HG03025 (cell line): ENCODE measurements around the gene ARHGEF28.

ENCODE experiments used
- ATAC-seq: cut with Tn5 transposase; IDR thresholded peaks from one replicate; pipeline ENCODE4 v1.9.1; 2021; ENCODE audit warnings: mild to moderate bottlenecking, moderate library complexity; ENCODE audit not compliant: unreplicated experiment, low FRiP score

ARHGEF28 gene

DNA sequence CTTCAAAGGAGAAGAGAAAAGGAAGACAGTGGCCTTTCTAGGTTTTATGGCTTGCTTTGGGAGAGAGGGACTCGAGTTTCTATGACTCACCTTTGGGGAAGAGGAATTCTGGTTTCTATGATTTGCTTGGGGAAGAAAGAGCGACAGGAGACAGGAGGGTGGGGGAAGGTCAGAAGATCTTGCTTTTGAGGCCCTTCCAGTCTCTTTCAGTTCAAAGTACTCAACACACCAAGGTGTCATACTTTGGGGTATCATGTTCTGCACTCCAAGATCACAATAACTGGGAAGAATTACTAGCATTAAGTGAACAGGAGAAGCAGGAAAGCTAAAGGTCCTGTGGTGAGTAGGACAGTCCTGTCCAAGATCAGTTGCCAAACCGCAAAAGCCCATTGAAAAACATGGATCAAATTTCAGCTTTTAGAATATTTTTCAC is 324.5 kb downstream of the ARHGEF28 start:
- ATAC-seq, result no peak

DNA sequence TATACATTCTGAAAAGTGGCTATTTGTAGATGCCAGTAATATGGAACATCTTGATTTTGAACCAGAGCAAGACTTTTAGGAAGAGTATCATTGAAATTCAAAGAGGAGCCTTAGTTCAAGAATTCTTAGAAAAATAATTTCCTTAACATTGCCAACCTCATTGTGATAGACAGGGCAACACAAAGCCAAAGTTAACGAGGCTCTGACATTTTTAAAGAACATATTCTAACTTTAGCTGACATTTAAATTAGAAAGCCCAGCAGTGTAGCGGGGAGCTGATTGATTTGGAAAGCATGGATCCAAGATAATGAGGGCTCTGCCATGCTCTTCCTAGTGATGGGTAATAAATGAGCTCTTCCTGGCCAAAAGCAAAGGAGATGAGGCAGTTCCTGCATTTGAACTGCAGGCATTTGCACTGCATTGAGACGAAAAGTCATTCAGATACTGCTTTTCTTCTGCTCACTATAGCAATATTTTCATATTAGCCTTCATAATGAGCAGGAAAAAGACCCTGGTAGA is 325.0 kb downstream of the ARHGEF28 start:
- ATAC-seq, result no peak

DNA sequence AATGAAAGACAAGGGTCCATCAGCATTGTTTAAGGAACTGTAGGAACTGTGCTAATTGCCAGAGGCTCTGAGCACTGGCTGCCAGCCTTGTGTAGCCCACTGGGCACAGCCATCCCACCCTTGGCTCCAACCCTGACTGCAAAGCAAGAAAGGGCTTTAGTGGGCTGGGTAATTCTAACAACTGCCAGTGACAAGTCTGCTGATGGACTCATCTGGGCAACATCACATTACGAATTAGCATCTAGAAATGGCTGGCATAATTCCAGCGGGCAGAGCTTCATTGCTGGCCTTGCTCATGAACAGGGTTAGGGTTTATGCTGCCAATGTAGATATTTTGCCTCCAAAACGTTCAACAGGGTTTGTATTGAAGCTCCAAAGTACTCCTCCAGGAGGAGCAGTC is 326.9 kb downstream of the ARHGEF28 start:
- ATAC-seq, result no peak

DNA sequence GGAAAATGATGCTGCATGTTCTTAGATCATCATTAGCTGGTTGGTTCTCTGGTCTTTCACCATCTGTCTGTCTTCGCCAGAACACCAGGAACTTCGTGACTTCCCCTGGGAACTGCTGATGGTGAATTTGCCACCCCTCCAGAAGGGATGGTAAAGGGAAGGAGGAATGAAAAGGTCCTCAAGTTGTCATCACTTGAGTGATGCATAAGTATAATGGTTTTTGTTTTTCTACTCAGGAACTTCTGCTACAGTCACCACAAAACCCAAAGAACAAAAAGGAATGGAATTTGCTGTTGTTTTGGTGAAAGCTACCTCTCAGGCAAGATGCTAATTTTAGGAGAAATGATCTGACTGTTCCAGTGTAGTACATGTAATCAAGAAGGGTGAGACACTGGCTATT is 328.4 kb downstream of the ARHGEF28 start:
- ATAC-seq, result no peak

DNA sequence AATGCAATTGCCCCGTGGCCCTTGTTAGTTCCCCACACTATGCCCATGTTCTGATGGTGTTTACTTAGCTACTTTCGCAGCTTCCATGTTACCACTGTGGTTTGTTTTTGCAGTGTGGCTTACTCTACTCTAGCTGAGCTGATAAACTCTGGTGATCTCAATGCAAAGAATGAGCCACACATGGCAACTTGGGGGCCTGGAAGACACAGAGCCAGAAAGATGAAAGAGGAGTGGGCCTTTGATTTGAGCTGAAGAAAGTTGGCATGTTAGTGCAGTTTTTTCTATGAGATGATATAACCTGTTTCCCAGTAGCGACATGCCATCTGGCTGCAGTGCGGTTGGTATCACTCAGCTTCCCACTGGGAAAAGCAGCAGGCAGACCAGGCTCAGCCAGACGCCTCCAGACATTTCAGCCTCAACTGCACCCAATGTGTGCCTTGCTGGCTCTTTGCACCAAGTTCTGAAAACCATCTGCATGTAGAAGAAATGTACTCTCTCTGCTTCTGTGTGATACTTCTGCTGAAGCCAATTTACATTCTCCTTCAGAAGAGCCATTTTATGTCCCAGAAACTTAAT is 329.4 kb downstream of the ARHGEF28 start:
- ATAC-seq, result no peak

DNA sequence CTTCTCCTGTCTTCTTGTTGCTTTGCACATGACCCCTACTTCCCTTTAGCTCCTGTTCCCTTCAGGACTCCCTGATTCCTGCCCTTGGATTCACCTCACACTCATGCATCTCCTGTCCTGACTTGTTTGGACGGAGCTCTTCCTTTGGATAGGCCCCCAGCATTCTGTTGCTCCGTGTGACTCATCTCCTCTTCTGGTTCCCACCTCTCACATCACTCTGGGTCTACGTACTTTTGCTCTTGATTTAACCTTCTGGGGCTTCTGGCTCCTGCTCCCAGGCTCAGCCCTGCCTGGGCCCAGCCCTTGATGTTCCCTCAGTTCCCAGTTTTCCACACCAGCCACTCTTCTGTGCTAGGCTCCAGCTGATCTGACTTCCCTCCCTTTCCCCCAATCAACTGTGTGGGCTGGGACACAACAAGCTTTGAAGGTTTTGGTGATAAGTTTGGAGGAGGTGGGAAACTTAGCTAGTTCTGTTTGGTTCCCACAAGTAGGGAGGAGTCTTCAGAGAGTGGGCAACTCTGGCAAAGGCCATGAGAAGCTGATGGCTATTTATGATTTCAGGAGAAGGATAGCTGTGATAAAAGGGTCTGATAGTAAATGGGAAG is 331.5 kb downstream of the ARHGEF28 start:
- no peak for ATAC-seq

DNA sequence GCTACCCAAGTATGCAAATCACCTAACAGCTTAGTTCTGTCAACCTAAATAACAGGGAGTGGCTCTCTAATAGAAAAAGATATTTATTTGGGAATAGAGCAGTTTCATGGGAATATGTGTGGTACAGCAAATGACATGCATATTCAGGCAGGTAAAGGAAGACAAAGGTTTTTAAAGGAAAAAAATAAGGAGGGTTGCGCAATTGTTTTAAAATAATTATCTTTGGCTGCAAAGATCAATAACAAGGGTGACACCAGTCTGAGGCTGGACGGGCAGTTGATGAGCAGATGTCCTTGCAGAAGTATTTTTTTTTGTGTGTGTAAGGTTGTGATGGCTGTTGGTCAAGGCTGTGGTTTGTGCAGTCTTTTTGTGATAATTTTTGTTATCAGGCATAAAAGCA is 332.0 kb downstream of the ARHGEF28 start:
- ATAC-seq, result no peak

DNA sequence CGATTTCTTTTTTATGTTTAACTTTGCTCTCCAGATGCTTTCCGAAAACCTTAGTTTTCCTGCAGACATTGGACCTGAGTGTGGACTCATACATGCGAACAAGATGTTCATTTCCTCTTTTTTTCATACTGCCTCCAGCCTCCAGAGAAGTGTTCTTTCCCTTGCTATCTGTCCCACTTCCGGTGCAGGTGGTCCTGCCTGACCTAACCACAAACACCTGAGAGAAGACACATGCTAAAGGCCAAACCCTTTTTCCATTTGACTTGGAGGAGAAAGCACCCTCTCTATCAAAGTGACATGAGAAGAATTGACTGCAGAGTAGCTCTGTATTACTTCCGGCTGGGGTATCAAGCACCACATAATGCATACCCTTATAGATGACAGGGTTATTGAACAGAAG is 334.0 kb downstream of the ARHGEF28 start:
- no peak for ATAC-seq

DNA sequence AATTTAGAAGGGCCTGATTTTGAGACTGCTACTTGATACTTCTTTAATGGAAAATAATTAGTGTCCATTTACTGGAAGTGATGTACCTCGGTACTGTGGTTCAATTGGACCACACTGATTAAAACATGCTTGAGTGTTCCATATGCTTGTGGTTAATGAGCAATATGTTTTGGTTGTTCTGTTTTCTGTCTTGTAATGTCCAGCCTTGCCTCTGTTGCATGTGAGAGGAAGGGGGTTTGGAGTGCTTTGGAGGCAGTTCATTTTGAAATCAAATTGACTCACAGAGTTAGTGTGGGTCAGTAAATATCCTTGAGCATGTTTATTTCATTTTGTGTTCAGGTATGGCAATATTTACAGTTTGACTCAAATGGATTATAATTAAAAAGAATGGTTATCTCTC is 334.4 kb downstream of the ARHGEF28 start:
- no peak for ATAC-seq

DNA sequence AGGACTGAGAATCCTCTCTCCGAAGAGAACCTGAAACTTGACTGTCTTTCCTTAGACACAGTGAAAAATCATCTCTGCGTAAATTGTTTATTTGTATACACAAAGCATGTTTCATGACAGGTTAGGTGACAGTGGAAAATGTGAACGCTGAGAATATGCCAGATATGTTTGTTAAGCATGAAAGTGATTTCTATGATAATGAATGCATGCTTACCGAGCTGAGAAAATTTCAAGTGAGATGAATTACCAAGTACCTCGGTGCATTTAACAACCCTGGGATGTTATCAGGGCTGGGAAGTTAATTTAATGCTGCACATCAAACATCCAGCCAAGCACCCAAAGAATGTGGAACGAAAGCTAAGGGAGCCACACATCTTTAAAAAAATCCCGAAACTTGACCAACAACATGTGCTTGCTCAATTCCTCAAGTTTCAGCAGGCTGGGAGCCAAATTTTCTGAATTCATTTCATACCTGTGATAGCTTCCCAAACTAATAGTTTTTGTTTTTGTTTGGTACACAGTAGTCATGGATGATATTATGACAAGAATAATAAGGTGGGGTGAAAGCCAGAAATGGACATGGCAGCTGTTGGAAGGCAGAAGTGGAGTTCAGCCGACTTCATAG is 336.9 kb downstream of the ARHGEF28 start:
- ATAC-seq, result no peak

DNA sequence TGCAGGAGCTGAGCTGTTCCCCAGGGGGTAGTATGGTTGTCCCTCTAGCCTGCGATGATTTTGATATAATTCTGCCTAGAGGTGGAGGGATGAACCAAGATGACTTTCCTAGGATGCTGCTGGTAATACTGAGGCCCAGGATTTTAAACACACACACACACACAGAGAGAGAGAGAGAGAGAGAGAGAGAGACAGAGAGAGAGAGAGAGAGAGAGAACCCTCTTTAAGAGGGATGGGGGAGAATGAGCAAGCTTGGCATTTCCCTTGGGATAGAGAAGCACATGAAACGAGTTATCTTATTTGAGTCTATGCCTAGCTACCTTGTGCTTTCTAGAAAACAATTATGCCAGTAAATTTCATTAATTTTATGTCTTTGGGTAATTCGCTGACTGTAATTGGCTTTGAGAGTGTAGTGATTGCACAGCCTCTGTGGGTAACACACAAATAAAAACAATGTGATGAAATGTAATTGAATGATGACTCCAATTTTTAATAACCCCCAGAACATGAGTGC is 338.4 kb downstream of the ARHGEF28 start:
- ATAC-seq, result no peak

DNA sequence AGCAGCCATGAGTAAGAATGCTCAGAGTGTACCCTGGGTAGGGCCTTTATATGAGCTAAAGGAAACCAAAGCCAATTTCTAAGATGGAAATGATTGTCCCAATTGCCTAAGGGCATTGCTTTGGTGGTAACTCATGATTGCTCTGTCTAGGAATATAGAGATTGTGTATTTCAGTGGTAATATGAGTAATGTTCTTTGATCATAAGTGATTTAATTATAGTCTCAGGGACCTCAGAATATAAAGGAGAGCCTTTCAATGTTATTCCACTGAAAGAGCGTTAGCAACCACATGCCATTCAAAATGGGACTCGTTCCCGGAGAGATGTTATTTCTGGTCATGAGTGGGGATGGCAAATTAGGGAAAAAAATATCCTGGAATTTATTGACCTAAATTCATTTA is 340.5 kb downstream of the ARHGEF28 start:
- ATAC-seq, result no peak

DNA sequence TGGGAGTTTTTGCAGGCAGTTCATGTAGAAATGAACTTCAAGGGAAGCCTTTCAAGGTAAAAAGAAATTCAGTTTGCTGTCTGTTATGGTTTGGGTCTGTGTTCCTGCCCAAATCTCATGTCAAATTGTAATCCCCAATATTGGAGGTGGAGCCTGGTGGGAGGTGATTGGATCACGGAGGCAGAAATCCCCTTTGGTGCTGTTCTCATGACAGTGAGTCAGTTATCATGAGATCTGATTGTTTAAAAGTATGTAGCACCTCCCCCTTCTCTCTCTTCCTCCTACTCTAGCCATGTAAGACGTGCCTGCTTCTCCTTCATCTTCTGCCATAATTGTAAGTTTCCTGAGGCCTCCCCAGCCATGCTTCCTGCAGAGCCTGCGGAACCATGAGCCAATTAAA is 341.4 kb downstream of the ARHGEF28 start:
- no peak for ATAC-seq

DNA sequence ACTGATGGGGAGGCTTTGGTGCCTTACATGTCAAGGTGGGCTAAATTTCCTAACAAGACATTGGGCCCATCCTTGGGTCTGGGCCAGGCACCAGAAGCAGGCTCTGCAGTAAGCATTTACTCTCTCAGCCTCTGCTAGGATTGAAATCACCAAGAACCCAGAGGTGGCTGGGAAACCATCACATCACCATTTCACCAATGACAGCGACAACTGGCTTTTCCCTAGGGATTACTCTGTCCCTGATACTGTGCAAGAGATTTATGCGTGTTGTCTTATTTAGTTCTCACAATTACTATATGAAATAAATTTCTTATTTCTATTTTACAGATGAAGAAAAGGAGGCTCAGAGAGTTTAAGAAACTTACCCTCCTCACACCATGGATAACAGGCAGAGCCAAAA is 342.2 kb downstream of the ARHGEF28 start:
- ATAC-seq, result no peak

DNA sequence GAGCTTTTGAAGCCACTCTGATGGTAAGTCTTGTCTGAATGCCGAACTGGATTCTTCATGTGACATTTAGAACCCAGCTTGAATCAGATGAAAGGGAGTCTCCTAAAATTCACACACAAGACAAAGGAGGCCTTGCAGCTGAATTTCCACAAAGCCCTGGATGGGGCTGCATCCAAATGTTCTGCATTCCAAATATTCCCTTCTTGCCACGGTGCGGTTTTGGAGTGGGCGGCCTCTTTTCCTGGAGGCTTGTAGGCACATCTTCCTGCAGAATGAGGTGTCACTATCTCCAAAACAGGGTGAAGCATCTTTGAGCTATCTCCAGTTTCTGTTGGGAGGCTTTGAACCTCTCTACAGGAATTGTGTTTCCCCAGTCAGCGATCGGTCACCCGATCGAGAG is 342.7 kb downstream of the ARHGEF28 start:
- no peak for ATAC-seq

DNA sequence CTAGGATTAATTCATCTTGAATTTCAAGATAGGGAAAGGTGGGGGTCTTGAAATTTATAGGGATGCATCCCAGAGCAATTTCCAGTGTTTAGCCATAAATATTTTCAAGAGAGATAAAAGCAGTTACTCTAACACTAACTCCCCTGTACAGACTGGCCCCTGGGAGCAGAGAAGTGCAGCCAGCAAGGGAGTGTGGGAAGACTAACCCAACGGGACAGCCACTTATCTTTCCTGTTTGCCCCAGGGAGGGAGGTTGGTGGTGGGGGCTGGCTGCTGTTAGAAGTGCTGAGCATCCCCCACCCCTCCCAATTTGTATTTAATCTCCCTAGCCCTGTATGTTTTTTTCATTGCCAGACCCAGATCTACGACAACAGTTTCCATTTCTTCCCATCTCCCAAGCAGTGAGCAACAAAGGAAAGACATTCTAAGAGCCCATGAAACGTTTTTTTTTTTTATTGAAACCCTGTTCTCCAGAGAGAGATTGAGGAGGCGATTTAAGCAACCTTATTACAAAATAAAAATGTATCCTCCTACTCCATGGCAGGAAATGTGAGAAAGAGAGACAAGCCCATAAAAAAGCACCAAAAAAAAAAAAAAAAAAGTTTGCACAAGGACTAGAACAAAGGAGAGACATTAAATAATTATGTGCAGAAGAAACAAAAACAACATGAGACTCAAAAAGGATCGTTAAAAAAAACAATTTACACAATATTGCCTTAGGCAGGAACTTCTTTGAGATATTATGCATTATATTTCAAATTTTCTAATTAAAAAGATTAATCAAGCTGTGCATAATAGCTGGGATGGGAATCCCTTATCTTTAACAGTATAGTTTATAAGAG is 343.4 kb downstream of the ARHGEF28 start:
- ATAC-seq, result no peak

DNA sequence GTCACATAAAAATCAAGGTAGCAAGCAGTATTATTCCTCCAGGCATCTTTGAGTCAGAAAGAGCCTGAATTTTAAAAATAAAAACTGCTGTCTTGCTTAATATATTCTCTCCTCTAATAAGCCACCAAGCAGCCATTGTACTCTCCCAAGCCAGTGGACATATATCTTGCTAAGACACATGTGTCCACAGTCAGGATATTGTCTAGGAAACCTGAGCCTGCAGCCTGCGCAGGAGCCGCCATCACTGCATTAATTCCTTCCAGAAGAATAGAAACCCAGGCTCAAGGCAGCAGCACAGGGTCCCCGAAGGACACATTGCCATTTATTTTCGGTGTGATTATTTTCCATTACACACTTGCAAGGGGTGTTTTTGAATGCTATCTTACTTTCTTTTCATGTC is 345.3 kb downstream of the ARHGEF28 start:
- ATAC-seq, result no peak

DNA sequence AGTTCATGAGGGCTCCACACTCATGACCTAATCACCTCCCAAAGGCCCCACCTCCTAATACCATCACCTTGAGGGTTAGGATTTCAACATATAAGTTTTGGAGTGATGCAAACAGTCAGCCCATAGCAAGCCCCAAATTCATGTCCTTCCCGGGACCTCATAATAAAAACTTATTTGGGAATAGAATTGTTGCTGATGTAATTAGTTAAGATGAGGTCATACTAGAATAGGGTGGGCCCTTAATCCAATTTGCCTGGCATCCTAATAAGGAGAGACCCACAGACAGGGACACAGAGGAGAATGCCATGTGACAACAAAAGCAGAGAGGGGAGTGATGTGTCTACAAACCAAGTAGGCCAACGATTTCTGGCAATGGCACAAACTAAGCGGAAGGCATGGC is 347.1 kb downstream of the ARHGEF28 start:
- ATAC-seq, result no peak

DNA sequence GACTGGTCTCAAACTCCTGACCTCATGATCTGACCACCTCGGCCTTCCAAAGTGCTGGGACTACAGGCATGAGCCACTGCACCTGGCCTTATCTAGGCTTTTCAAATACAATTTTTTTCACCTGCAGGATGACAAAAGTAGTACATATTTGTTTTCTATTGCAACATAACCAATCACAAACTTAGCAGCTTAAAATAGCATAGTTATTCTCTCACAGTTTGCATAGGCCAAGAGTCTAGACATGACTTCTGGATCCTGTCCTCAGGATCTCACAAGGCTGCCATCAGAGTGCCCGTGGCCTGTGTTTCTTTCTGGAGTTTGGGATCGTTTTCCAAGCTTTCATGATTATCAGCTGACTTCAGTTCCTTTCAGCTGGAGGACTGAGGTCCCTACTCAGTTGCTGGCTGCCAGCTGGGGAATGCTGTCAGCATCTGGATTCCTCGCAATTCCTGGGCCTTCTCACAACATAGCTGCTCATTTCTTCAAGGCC is 348.9 kb downstream of the ARHGEF28 start:
- no peak for ATAC-seq

DNA sequence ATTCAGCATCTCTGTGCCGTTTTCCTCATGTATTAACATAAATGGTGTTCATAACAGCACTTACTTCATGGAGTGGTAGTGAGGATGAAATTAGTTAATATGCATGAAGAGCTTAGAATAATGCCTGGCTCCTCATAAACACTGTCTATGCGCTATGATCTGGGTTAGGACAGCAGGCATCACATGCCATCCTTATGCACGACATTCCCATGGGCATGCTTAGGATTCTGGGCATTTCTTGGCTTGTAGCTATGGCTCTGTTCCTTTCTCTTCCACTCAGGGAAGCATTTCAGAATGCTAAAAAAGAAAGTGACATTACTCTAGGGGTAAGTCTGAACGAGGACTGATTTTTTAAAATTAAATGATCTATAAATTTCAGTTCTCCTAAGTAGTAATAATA is 349.8 kb downstream of the ARHGEF28 start:
- no peak for ATAC-seq

DNA sequence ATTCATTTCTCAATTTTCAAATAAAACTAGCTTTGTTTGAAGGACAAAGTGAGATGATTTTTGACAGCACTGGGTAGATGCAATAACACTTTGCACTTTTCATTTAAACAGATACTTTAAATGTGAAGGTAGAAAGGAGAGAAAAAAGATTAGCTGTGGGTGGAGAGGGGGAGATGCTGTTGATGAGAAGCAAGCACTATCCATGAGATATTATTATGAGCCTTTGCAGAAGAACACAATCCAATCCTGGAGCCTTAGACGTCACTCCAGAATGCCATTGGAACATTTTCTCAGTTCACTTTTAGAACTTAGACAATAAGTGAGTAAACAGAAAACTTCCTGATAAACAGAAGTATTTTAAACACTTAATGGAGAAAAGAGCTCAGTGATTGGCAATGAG is 351.1 kb downstream of the ARHGEF28 start:
- ATAC-seq, result no peak
